PC-3 (cell line): ENCODE measurements around the gene ANK3.

Source experiments
- CTCF ChIP-seq: fragments of 300-600 bp; sonication (generic); conservative IDR thresholded peaks from 2 replicates; pipeline ENCODE4 v1.5.1; 2017; ENCODE audit warnings: antibody characterized with exemption, low read depth, mild to moderate bottlenecking, low read length
- EZH2 ChIP-seq: fragments of 300-600 bp; sonication (generic); IDR thresholded peaks from one replicate; pipeline ENCODE4 v1.6.1; 2017; ENCODE audit warnings: antibody characterized with exemption, mild to moderate bottlenecking, low read length; ENCODE audit not compliant: unreplicated experiment

GRCh38 chr10:60040014-60040662 is 349.5 kb downstream of the ANK3 start:
- no peak for TF ChIP-seq CTCF
- no peak for TF ChIP-seq EZH2
